Ishikawa (cell line): ENCODE results near the gene EPHA6.

Experiments used
- CEBPB ChIP-seq: IDR thresholded peaks from 2 replicates; pipeline ENCODE4 v1.6.1; 2012
- EGR1 ChIP-seq: IDR thresholded peaks from 2 replicates; pipeline ENCODE4 v1.6.1; 2012
- MAX ChIP-seq: IDR thresholded peaks from 2 replicates; pipeline ENCODE4 v1.6.1; 2012
- TCF12 ChIP-seq: IDR thresholded peaks from 2 replicates; pipeline ENCODE4 v1.6.1; 2012; ENCODE audit warnings: low read depth

DNA sequence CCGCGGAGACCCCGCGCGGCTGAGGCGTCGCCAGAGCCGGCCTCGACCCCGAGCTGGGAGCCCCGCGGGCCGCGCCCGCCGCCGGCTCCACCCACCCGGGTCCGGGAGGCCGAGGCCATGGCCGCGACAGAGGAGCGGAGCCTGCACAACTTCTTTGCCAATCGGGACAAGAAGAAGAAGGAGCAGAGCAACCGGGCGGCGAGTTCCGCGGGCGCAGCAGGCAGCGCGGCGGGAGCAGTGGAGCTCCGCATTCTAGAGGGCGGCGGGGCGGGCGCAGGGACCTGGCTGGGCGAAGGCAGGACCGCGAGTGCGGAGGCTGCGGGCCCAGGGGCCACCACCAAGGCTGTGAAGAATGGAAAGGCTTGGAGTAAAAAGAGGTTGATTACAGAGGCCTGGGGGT, 37.6 kb upstream of the EPHA6 start:
- no peak for TF ChIP-seq MAX
- TF ChIP-seq EGR1 = no peak
- no peak for TF ChIP-seq TCF12
- no peak for TF ChIP-seq CEBPB
